ENCODE data around the gene ZBTB11.
"Not testable (repeated sequence)": the region's sequence is repeated elsewhere in the genome, so short reads cannot be mapped to it uniquely, and the experiment has no call there.

ZBTB11 gene

GRCh38 chr3:101676765-101677435 lies at the start of gene ZBTB11:
TSS of gene ZBTB11 (minus strand) at chr3:101677132. CDS start at chr3:101676914, 218 bp downstream.
- DNase-seq (ENCODE audit: insufficient read length, low spot score) (peak; percentile 87), FAIRE-seq (peak; percentile 99)

- DNase-seq (ENCODE audit: insufficient read length, low spot score), result no peak
- peak; percentile 73 for FAIRE-seq
Observed at GRCh38 chr3:101725890-101726275, 49.0 kb upstream of the ZBTB11 start.

- FAIRE-seq (no peak), DNase-seq (ENCODE audit: insufficient read length, low spot score) (no peak)
Observed at GRCh38 chr3:101725194-101725889, 48.4 kb upstream of the ZBTB11 start.

GRCh38 chr3:101724329-101725193 lies 47.6 kb upstream of the ZBTB11 start, which contains the start of gene CEP97:
TSS of gene CEP97 (plus strand) at chr3:101724614. CDS start at chr3:101724677, 63 bp downstream.
- FAIRE-seq, result peak; percentile 98
- DNase-seq (ENCODE audit: insufficient read length, low spot score), result peak; percentile 42

GRCh38 chr3:101722394-101723173 lies 45.7 kb upstream of the ZBTB11 start:
- DNase-seq (ENCODE audit: insufficient read length, low spot score) (peak; percentile 34), FAIRE-seq (peak; percentile 98)

- FAIRE-seq (peak; percentile 87), DNase-seq (ENCODE audit: insufficient read length, low spot score) (no peak)
Observed at GRCh38 chr3:101720851-101721840, 44.2 kb upstream of the ZBTB11 start.

- DNase-seq (ENCODE audit: insufficient read length, low spot score) (no peak), FAIRE-seq (no peak)
Observed at GRCh38 chr3:101719604-101720185, 42.8 kb upstream of the ZBTB11 start.

GRCh38 chr3:101718455-101718854 lies 41.5 kb upstream of the ZBTB11 start:
- FAIRE-seq (no peak), DNase-seq (ENCODE audit: insufficient read length, low spot score) (no peak)

- DNase-seq (ENCODE audit: insufficient read length, low spot score) (no peak), FAIRE-seq (no peak)
Observed at GRCh38 chr3:101709126-101709525, 32.2 kb upstream of the ZBTB11 start.

- not testable (repeated sequence) for DNase-seq (ENCODE audit: insufficient read length, low spot score); FAIRE-seq
Observed at GRCh38 chr3:101704639-101705038, 27.7 kb upstream of the ZBTB11 start.

- DNase-seq (ENCODE audit: insufficient read length, low spot score) (no peak), FAIRE-seq (no peak)
Observed at GRCh38 chr3:101703169-101703568, 26.2 kb upstream of the ZBTB11 start.

- DNase-seq (ENCODE audit: insufficient read length, low spot score), result no peak
- FAIRE-seq, result no peak
Observed at GRCh38 chr3:101702726-101703125, 25.8 kb upstream of the ZBTB11 start.

- FAIRE-seq (no peak), DNase-seq (ENCODE audit: insufficient read length, low spot score) (no peak)
Observed at GRCh38 chr3:101701696-101702634, 25.0 kb upstream of the ZBTB11 start.

- DNase-seq (ENCODE audit: insufficient read length, low spot score), result no peak
Observed at GRCh38 chr3:101695779-101696372, 18.9 kb upstream of the ZBTB11 start.

GRCh38 chr3:101694836-101695235 lies 17.9 kb upstream of the ZBTB11 start:
- DNase-seq (ENCODE audit: insufficient read length, low spot score); FAIRE-seq: not testable (repeated sequence)

More at GRCh38 chr3:101695779-101696372, 18.9 kb upstream of the ZBTB11 start:
- peak; percentile 88 for FAIRE-seq

- not testable (repeated sequence) for DNase-seq (ENCODE audit: insufficient read length, low spot score)
- peak; percentile 42 for FAIRE-seq
Observed at GRCh38 chr3:101693540-101693939, 16.6 kb upstream of the ZBTB11 start.
